ENCODE data around the gene PRR36.

DNA sequence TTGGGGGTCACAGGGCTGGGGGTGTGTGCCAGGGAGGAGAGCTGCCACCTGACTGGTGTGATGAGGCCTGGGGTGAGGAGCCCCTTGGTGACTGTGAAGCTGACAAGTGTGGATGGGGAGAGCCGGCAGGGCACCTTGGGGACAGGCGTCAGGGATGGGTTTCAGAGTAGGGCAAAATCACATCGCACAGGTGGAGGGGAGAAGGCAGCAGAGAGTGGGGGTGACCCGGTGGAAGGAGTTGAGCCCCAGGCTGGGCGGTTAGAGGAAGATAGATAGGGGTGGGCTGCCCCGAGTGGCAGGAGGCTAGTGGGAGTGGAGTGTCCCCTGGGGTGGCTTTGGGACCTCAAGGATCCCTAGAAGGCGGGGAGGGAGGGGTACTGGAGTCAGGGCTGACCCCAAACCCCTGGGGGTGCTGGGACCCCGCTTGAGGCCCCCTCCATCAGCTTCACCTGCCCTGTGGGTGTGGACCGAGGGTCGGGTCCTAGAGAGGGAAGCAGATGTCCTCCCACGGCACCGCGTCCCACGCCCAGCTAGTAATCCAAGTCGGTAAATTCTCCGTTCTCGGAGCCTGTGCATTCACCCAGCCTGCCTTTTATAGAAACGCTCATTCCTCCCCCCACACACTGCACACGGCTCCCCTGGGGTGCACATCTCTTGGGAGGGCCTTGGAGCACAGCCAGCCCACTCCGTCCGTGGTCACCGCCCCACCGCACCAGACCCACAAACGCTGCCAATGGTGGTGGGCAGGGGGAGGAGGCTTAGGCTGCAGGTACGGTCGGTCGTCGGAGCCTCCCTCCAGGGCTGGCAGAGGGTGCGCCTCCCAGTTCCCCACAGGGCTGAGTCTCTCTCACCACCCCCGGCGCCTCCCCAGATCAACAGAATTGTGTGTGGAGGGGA is 49.4 kb upstream of the PRR36 start:
- no peak for TF ChIP-seq POLR2A (IDR thresholded peaks at IDR 0.05; ENCODE audit: low read length)
- no peak for TF ChIP-seq GATA1 (IDR thresholded peaks at IDR 0.05; ENCODE audit: low read depth, low read length)

Data from erythroblast (primary cell).